GM19023 (cell line): Measurements from ENCODE around the gene DSCAM.

Experiments
- ATAC-seq: cut with Tn5 transposase; IDR thresholded peaks from one replicate; pipeline ENCODE4 v1.9.1; 2021; ENCODE audit warnings: mild to moderate bottlenecking, moderate library complexity; ENCODE audit not compliant: unreplicated experiment

Gene DSCAM

DNA sequence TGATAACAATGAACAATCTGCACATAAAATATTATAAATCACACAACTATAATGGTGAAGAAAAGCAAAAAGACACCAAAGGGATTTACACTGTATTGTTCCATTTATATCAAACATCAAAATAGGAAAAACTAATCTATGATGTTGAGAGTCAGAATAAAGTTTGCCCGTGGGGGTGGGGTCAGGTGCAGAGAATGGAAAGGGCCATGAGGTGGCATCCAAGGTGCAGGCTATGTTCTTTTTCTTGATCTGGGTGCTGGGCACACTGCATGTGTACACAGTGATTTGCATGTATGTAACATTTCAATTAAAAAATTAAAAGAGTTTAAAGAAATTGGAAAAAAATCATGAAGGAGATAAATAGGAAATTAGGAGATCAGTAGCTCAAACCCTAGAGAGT, 127.3 kb downstream of the DSCAM start:
- no peak for ATAC-seq

DNA sequence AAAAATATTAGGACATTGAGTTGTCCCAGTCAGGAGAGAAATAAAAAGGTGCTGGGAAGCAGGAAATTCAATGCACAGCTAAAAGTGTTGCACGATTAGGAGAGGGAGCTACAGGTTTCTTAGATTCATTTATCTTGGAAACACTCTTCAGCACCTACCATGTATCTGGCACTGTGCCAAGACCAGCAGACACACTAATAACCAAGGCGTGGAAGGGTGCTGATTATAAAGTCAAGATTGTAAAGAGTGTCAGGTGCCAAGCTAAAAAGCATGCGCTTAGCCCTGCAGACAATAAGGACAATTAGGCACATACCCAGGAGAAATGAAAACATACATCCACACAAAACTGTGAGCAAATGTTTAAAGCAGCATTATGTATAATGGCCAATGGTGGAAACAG, 129.9 kb downstream of the DSCAM start:
- ATAC-seq: no peak

- no peak for ATAC-seq
Measured at GRCh38 chr21:40714536-40714935, 132.4 kb downstream of the DSCAM start.

GRCh38 chr21:40707656-40708244, 139.2 kb downstream of the DSCAM start:
- no peak for ATAC-seq

- ATAC-seq: no peak
Measured at GRCh38 chr21:40706806-40707655, 139.9 kb downstream of the DSCAM start.

DNA sequence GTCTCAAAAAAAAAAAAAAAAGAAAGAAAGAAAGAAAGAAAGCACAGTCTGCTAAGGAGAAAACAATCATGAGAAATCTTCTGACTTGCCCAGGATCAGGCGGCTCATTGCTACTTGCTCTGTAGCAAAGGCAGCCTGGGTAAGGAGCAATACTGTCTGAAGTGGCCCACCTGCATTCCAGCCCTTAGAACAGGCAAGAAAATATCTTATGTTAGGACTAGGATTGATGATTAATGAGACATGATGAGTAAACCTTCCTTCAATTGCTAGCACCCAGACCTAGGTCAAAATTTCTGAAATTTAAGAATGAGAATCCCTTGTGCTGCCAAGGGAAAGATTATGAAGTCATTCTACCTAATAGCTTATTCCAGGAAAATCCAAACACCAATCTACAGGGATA, 140.8 kb downstream of the DSCAM start:
- ATAC-seq: no peak

DNA sequence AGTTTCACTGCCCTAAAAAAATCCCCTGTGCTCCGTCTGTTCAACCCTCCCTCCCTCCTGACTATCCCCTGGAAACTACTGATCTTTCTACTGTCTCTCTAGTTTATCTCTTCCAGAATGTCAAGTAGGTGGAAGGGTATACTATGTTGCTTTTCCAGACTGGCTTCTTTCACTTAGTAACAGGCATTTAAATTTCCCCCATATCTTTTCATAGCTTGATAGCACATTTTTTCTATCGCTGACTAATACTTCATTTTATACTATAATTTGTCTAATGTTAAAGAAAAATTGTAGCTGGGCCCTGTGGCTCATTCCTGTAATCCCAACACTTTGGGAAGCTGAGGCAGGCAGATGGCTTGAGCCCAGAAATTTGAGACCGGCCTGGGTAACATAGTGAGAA, 142.8 kb downstream of the DSCAM start:
- no peak for ATAC-seq

- no peak for ATAC-seq
Measured at GRCh38 chr21:40699366-40699765, 147.6 kb downstream of the DSCAM start.

GRCh38 chr21:40696246-40696645, 150.7 kb downstream of the DSCAM start:
- ATAC-seq: no peak

- no peak for ATAC-seq
Measured at GRCh38 chr21:40689840-40690360, 157.1 kb downstream of the DSCAM start.

DNA sequence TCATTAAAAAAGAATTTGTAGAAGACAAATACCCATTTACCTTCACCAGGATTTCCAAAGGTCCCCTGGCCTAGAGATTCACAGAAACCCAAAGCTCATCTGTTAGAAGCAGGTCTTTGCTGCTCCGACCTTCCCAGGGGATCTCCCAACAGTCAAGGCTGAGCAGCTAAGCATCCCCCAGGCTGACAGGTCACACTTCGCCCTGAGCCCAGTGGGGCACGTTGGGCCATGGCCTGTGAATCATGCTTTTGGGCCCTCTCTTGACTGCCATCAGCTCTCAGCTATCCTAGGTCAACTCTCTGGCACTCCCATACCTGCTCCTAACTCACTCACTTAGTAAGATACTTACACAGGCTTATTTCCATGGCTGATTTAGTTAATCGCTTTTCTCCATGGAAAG, 157.7 kb downstream of the DSCAM start:
- no peak for ATAC-seq

DNA sequence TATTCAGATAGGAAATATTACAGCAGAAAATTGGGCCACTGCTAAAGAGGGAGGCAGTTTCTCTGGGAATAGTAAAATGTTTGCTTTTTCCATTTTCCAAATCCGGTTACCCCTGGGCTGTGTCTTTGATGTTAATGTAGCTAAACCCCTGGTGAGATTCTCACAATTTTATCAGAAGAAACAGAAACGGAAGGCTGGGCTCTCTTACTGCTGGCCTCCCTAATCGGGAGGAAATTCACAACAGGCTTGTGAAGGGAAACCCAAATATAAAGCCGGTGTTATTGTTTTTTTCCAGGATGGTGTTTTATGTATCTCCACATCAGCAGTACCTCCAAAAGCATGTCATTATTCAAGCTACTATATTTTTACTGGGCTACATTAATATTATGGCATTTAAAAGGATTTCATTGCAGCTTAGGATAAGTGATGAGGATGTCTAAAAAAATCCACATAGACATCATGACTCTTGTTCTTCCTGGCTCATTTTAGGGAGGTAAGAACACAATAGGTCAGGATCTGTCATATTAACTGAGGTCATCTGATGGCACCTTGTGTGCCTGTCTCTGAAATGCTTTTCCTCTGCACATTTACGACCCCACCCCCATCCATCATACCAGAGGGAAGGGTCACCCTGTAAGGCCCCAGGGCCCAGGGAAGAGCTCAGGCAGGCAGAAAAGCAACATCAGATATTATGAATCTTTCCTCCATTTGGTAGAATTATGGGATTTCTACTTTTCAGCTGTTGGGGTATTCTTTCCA, 158.7 kb downstream of the DSCAM start:
- no peak for ATAC-seq

GRCh38 chr21:40687625-40688024, 159.3 kb downstream of the DSCAM start:
- ATAC-seq: no peak

GRCh38 chr21:40686526-40686925, 160.4 kb downstream of the DSCAM start:
- ATAC-seq: no peak

DNA sequence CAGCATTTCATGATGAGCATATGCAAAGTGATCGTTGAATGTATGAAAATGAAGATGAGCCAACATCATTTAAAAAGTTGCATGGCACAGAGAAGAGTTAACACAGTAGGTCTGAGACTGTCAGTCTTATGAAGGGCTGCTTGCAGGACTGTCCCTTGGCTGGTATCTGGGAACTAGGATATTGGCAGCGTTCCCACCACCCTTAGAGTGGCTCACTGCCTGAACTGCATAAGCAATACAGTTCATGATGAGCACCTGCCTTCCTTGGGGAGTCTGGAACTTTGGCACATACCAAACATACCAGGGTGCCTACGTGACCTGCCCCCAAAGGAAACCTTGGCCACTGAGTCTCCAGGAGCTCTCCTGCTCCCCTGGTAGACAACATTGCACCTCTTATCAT, 161.8 kb downstream of the DSCAM start:
- no peak for ATAC-seq

GRCh38 chr21:40684726-40685125, 162.2 kb downstream of the DSCAM start:
- no peak for ATAC-seq

- ATAC-seq: no peak
Measured at GRCh38 chr21:40683349-40683748, 163.6 kb downstream of the DSCAM start.

GRCh38 chr21:40681164-40681859, 165.6 kb downstream of the DSCAM start:
- no peak for ATAC-seq

GRCh38 chr21:40680311-40680710, 166.6 kb downstream of the DSCAM start:
- ATAC-seq: no peak

GRCh38 chr21:40678681-40679284, 168.2 kb downstream of the DSCAM start:
- ATAC-seq: no peak

DNA sequence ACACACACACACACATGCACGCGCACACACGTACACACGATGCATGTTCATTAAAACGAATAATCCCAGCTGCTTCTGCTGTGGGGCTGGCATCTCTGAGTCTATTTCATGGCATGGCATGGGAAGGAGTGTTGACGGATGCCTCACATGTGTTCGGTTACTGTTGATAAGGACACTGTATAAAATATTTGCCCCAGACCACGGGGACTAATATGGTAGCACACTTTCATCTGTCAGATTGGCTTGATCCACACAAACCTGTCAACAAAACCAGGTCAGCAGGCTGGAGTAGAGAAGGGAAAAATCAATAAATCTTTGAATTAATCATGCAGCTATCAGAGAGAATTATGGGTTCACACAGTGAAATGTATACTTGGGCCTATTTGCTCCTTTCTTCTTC, 171.9 kb downstream of the DSCAM start:
- ATAC-seq: no peak
